NCI-H2227 (cell line): Measurements from ENCODE around the gene MTCL1.
"Not testable (repeated sequence)": the region's sequence is repeated elsewhere in the genome, so short reads cannot be mapped to it uniquely, and the experiment has no call there.

Experiments used
- DNase-seq: peaks from one replicate; lab custom pipeline; 2025; ENCODE audit not compliant: unreplicated experiment; lab: John Stamatoyannopoulos, UW

The MTCL1 gene

DNA sequence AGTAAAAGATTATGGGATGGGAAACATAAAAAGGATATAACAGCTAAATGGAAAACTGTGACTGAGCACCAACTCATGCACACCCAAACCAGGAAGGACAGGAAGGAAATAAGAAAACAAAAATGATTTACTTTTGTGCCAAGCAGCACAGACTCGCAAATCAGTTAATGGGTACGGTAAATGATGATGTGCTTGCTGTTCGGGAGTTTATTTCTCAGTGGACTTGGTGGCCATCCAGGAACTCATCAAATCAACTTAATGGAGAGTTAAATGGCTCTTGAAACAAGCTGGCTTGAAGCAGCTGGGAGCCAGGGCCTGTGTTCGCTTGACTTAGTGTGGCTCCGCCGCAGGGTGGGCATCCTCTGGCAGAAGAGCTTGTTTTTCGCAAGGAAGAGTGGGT lies 36.2 kb downstream of the MTCL1 start:
- DNase-seq = peak; percentile 10

DNA sequence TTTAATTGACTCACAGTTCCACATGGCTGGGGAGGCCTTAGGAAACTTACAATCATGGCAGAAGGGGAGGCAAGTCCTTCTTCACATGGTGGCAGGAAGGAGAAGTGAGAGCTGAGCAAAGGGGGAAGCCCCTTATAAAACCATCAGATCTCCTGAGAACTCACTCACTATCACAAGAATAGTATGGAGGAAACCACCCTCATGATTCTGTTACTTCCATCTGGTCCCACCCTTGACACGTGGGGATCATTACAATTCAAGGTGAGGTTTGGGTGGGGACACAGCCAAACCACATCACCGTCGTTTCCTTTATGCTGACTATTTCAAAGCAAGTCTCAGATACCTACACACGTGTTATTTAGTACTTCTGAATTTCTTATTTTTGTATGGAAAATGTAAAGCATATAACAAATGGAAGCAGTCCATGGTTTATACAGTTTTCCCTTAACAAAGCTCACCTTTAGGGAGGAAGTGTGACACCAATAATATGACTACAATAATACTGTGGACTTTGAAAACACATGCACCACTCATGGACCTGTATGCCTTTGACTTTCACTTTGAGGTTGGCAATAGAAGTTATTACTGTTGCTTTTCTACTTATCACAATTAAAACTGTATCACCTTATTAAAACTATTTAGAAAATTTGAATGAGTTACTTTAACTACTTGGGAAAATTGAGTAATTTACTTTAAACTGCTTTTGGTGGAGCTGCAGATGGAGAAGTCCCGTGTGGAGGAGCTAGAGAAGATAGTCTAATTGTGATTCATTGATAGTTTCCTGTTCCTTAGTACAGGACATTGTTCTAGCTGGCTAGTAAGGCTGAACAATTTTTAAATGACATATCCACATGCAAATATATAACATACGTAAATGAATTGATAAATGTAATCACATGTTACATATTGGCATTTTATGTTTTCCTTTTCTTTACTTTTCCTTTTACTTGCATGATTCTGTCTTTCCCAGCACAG lies 37.3 kb downstream of the MTCL1 start:
- no peak for DNase-seq

DNA sequence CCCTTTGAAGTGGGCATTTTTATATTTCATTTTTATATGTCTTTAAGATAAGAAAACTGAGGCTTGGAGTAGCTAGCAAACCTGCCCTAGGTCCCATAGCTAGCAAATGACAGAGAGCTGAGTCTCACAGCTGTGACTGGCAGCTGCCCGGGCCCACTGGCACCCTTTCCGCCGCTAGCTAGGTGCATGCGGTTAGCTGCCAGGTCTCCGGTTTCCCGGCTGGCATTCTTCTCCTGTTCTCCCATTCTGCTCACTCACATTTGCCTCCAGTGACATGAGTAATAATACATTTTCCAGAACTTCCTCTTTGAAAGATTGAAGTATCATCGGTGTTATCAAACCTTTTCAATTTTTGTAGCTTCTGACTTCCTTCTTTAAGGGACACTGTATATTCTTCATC lies 38.7 kb downstream of the MTCL1 start:
- DNase-seq = no peak

DNA sequence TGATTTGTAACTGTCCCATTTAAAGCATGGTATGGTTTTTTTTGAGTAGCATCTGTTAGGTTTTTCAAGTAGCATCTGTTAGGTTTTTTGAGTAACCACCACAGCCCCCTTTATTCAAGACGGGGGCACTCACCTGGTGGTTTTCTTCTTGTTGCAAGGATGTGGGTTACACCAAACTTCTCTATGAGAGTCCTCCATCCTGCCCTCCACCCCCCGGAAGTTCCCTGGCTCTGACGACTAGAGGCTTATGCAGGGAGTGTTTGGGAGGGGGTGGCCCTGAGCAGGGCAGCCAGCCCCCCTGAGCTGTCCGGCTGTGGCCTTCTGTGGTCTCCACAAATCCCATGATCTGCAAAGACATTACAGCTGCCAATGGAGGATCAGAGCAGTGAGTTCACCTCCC lies 39.3 kb downstream of the MTCL1 start:
- DNase-seq = no peak

DNA sequence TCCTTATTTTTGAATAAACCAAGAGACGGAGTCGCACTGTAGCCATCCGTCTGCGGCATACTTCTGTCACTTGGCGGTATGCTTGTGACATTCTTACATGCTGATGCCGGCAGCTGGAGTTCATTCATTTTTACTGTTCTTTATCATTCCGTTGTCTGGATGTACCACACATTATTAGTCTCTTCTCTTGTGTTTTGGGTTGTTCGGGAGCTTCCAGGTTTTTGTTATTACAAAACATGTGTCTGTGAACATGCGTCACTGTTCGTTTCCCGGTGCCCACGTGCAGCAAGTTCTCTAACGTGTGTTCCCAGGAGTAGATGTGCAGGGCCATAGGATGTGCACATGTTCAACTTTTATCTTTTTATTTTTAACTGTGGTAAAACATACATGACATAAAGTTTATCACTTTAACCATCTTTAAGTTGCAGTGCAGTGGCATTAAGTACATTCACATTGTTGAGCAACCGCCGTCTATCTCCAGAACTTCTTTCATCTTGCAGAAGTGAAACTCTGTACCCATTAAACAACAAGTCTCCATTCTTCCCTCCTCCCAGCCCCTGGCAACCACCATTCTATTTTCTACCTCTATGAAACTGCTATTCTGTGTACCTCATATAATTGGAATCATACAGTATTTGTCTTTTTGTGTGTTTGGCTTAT lies 40.1 kb downstream of the MTCL1 start:
- no peak for DNase-seq

DNA sequence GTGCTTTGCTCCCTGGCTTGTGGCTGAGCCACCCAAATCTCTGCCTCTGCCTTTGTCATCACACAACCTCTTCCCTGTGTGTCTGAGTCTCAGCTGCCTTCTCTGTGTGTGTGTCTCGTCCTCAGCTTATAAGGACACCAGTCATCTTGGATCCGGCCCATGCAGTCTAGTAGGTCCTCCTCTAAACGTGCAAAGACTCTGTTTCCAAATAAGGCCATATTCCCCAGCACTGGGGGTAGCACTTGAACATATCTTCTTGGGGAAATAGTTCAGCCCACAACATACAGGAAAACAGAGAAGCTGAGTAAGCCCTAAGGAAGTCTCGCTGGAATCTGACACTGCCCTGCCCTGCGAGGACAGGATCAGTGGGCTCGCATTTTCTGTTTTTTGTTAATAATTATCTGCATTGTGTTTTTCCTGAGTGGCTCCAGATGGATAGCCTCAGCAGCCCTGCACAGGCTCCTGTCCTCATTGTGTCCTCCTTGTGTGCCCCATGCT lies 42.1 kb downstream of the MTCL1 start:
- DNase-seq = no peak

DNA sequence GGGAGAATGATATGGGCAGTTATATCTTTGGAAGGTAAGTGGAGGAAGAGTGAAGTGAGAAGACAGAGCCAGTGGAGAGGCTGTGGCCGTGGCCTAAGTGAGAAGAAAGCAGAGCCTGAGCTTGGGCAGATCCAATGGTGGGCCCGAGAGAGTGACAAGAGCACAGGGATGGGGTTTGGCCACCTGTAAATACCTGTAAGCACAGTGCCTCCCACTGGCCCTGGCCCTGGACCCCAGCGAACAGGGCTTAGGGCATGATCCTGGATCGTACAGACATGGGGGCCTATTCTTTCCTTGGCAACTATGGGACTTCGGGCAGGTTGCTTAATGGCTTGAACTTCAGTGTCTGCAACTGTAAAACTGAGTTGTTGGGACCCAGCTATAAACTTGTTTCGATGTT lies 44.1 kb downstream of the MTCL1 start:
- no peak for DNase-seq

DNA sequence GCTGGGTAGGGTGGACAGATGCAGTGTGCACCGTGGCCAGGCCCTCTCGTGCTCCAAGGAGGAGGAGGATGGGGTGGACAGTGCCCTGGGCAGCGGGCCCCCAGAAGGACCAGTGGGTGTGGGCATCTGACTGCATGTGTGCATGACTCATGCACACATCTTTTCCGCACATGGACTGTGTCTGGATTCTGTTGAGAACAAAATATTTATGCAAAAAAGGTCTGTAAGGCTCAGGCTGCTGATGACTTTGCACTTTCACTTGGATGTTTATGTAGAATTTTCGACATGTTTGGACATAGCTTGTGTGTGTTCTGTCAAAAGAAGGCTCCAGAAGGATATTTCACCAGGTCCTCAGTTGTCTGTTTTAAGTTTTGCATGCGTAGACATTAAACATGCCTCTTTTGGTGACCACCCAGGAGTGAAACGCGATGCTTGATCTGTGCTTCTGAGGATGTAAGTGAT lies 45.6 kb downstream of the MTCL1 start:
- DNase-seq = no peak

DNA sequence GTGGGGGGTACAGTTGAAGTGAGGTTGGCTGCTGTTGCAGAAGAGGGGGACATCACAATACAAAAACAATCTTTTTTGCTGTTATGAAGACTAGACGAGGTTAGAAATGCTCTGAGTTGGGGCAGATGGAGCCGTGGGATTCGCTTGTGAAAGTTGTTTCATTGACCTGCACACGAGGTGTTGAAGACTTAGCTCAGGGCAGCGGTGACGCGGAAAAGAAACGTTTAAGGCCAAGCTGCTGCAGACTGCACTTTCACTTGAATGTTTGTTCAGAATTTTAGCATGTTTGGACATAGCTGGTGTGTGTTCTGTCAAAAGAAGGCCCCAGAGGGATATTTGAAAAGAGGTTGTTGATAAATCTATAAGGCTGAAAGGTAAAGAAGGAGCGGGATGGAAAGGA lies 46.3 kb downstream of the MTCL1 start:
- no peak for DNase-seq

DNA sequence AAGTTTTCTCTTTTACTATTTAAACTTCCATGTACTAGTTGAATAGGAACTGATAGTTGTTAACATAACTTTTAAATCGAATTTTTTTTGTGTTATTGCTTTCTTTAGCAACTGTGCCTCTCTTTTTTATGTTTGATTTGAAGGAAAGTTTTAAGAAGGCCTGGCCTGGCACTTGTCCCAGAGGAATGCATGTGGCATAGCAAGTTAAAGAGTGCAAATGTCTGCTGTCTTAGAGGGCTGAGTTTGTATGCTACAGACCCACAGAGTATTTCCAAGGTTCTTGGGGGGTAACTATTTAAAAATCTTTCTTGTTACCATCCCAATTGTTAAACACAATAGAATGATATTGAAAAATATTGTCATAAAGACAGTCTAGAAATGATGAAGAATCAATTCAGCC lies 47.0 kb downstream of the MTCL1 start:
- no peak for DNase-seq

DNA sequence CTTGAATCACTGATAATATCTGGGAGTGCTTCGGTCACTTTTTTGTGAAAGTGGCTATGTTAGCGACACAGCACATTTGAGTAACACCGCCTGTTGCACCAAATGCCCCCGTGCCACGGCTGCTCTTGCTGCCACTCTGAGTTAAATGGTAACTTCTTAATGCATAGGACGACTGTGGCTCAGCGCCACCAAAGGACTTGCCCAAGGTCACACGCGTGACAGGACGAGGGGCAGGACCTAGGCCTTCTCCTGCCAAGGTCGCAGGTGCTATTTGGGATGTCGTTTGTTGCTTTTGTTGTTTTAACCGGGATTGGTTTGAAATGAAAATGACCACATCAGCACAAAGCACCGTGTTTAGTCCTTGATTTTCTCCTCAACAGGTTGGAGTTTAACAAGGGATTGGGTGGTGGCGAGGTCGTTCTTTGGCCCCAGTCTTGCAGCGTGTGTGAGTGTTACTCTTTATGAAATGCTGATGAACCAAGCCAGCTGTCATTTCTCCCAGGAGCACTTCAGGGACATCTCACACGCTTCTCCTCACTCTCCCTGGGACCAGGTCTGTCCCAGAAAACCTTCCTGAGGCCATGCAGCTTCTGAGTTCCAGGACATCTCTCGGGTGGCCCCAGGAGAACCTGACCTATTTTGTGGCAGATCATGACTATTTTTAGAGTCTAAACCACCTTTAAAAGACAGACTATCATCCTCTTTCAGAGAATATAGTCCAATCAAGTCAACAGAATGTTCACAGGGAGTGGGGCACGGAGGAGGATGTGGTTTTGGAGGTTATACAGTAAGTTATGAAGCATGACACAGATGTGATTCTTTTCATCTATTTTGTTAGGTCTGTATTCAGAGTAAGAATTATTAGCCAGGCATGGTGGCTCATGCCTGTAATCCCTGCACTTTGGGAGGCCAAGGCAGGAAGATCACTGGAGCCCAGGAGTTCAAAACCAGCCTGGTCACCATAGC lies 49.9 kb downstream of the MTCL1 start:
- no peak for DNase-seq

DNA sequence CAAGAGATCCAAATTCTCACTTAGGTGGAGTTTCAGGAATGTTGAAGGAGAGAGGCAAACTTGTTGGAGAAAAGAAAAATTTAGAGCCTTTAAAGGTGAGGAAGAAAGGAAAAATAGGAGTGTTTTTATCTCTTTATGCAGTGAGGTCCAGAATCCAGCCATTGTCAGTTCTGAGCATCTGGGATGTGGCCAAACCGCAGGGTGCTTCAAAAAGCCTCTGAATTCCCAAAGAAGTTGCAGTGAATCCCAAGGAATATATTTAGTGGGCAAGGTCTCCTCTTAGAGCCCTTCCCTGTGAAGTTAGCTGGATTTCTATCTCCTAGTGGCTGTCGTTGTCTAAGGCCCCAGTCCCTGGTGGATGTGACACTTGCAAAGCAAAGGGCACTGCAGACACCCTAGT lies 51.2 kb downstream of the MTCL1 start:
- DNase-seq = no peak

DNA sequence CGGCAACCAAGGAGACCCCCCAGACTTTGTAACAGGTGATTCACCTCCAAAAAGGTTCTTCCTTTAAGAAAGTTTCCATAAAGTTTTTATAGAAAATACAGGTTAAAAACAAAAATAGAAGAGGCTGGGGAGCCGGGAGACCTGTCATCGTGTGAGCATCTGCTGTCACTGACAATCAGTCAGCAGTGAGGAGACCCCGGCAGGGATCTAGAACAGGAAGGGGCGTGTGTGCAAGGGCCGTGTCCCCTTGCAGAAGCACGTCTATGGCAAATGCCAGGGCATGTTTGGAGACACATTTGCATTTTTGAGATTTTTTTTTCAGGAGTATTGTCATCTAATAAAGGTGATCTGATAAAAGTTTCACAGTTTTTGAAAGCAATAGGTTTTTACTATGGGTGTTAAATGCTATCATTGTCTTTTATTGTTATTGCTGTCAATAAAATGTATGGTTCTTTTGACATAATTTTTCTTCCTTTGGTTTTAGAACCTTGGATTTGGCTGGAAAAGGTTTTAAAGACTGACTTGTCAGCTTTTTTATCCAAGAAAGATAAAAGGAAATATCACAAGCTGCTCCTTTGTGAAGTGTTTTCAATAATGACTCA lies 52.1 kb downstream of the MTCL1 start:
- no peak for DNase-seq

DNA sequence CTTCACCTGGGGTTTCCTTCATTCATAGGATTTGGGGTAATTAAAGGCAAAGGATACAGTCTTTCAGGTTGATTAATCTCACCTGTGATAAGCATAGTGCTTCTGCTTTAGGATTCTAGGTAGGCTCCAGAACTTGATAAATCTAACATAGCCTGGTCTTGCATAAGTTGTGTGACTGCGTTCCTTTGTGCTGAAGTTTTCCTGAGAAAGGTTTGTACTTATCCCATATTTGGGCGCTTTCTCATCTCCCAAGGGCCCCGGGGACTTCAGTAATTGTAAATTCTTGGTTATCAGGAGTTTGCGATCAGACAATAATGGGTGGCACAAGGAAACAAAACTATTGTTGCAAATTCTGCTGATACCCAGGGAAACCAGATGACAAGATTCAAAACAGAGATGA lies 53.1 kb downstream of the MTCL1 start:
- no peak for DNase-seq

DNA sequence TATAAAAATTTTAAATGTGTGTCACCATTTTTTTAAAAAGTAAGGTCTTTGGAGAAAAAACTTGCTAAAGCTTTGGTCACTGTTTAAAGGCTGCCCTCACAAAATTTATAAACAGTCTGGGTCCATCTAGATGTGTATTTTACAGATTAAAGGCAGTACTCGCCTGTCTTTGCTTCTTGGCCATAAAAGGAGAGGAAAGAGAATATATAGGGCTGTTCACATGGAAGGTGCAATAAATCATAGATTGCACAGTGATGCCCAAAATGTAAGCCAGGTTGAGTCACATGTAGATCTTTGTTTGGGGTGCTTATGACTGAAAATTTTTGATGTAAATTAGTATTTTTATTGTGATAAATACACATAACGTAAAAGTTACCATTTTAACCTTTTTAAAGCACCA lies 55.6 kb downstream of the MTCL1 start:
- DNase-seq = no peak

DNA sequence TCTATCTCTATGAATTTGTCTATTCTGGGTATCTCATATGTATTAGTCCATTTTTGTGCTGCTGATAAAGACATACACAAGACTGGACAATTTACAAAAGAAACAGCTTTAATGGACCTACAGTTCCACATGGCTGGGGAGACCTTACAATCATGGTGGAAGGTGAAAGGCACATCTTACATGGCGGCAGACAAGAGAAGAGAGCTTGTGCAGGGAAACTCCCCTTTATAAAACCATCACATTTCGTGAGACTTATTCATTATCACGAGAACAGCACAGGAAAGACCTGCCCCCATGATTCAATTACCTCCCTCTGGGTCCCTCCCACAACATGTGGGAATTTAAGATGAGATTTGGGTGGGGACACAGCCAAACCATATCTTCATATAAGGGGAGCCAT lies 56.2 kb downstream of the MTCL1 start:
- DNase-seq = not testable (repeated sequence)

DNA sequence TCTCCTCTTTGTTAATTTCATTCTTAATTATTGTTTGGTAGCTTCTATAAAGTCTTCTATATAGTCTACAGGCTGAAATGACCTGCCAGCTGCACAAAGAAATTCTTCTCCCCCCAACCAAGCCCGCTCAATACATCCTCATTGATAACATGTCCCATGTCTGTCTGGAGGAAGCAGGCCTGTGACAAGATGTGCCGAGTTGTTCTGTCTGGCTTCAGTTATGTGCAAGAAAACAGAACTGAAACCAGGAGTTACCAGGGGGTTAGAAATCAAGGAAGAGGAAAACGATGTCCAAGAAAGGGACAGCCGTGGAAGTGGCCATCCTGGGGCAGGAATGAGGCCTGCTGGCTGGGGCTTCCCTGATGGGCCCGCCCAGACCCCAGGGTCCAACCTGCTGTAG lies 57.6 kb downstream of the MTCL1 start:
- no peak for DNase-seq

DNA sequence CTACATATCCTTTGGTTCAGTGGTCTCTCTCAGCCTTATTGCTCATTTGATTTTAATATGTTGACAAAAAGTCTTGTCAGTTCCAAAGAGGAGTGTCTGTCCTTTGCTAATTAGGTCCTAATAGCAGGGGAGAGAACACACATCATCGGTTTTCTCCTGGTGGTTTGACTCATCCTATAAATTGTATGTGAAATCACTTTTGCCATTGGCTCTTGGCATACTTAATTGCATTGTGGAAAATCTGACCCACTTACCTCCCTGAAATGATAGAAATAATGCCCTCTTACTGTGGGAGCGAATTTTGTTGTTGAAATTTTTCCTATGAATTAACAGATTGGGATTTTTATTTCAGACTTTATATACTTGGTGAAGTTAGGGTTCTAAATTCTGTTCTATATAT lies 58.3 kb downstream of the MTCL1 start:
- peak; percentile 7 for DNase-seq

DNA sequence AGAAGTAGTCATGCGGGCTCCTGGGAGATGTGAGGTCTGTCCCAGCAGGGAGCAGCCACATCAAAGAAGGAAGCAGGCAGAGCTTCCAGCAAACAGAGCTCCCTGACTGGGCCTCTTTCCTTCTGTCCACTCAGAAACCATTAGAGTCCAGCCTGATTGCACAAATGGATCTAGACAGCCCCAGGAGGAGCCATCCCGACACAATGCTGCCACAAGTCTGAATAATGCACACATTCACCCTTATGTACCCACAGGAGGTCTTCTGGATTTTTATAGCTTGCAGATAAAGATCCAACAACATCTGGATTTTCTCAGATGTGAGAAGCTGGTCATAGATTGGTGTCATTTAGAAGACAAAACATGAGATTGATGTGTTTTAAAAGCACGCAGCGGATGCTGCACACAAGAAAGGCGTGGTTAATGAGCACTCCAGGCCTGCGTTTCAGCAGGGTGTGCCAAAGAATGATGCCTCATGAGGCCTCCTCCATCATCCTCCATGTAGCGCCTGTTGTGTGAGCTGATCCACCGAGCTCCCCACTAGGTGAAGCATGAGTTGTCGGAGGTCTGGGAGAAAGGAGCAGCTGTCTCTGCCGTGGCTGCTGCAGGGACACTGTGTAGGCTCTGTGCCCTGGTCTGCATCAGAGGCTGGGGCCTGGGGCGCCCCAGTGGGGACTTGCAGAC lies 60.6 kb downstream of the MTCL1 start:
- peak; percentile 82 for DNase-seq
